Testis (tissue), 2 donors: ENCODE results near the gene SFMBT2.
"Not testable (repeated sequence)": the region's sequence is repeated elsewhere in the genome, so short reads cannot be mapped to it uniquely, and the experiment has no call there.

Experiments
- POLR2A ChIP-seq: fragments of 450-650 bp; IDR thresholded peaks from one replicate; pipeline ENCODE4 v1.6.1; 2017; ENCODE audit warnings: antibody characterized with exemption, mild to moderate bottlenecking, moderate library complexity
- TF ChIP-seq, protein P1 (sequence below), 3 experiments: fragments of 450-650 bp in 2 of 3; fragments of 200-600 bp in 1 of 3; sonication (generic) in 1 of 3; IDR thresholded peaks; one replicate each; pipeline ENCODE4 v1.5.1; 2016 to 2019; ENCODE audit warnings: antibody characterized with exemption in 3 of 3, mild to moderate bottlenecking in 2 of 3, moderate library complexity in 1 of 3

DNA sequence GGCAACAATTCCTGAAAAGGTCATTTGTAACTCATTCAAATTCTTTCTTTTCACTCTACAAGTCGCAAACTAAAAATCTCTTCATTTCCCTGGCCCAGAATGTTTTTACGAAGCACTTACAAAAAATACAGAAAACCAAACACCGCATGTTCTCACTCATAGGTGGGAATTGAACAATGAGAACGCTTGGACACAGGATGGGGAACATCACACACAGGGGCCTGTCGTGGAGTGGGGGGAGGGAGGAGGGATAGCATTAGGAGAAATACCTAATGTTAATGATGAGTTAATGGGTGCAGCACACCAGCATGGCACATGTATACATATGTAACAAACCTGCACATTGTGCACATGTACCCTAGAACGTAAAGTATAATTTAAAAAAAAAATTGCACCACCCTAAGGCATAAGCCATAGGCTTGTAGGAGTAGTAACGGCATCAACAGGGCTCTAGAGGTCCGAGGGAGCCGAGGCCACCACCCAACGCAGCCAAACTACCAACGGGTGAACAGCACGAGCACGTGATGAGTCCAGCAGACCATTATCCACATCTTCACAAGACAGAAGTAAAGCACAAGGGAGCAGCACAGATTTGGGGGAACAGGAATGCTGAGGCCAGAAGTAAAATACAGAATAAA is 98.9 kb downstream of the SFMBT2 start:
- TF ChIP-seq, protein P1, sequence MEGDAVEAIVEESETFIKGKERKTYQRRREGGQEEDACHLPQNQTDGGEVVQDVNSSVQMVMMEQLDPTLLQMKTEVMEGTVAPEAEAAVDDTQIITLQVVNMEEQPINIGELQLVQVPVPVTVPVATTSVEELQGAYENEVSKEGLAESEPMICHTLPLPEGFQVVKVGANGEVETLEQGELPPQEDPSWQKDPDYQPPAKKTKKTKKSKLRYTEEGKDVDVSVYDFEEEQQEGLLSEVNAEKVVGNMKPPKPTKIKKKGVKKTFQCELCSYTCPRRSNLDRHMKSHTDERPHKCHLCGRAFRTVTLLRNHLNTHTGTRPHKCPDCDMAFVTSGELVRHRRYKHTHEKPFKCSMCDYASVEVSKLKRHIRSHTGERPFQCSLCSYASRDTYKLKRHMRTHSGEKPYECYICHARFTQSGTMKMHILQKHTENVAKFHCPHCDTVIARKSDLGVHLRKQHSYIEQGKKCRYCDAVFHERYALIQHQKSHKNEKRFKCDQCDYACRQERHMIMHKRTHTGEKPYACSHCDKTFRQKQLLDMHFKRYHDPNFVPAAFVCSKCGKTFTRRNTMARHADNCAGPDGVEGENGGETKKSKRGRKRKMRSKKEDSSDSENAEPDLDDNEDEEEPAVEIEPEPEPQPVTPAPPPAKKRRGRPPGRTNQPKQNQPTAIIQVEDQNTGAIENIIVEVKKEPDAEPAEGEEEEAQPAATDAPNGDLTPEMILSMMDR (IDR thresholded peaks at IDR 0.05), result not testable (repeated sequence)
- not testable (repeated sequence) for TF ChIP-seq POLR2A
